IMR-90 (cell line): ENCODE data around the gene PLXNA4.

Experiments
- CTCF ChIP-seq: conservative IDR thresholded peaks from 2 replicates; pipeline ENCODE4 v1.5.1; 2012; ENCODE audit warnings: mild to moderate bottlenecking, low read depth, low read length, improper control_type of control experiment
- FOS ChIP-seq: fragments of 150-350 bp; IDR thresholded peaks from 2 replicates; pipeline ENCODE4 v1.6.1; 2016; ENCODE audit warnings: low read depth, low read length
- POLR2A ChIP-seq: IDR thresholded peaks from 2 replicates; pipeline ENCODE4 v1.6.1; 2012; ENCODE audit warnings: mild to moderate bottlenecking, low read depth, low read length
- RAD21 ChIP-seq: IDR thresholded peaks from 2 replicates; pipeline ENCODE4 v1.6.1; 2012; ENCODE audit warnings: low read length, improper control_type of control experiment
- SMC3 ChIP-seq: fragments of 150-350 bp; IDR thresholded peaks from 2 replicates; pipeline ENCODE4 v1.6.1; 2016; ENCODE audit warnings: low read depth, mild to moderate bottlenecking, antibody characterized with exemption, low read length, moderate library complexity
- USF2 ChIP-seq: fragments of 150-350 bp; IDR thresholded peaks from 2 replicates; pipeline ENCODE4 v1.6.1; 2017; ENCODE audit warnings: mild to moderate bottlenecking, antibody characterized with exemption, low read length, low read depth

- TF ChIP-seq SMC3 (no peak), POLR2A (no peak), USF2 (no peak), CTCF (no peak), FOS (no peak), RAD21 (no peak)
These were observed 20.3 kb upstream of the PLXNA4 start for GRCh38 chr7:132596588-132596987.
